Endodermal cell (in vitro differentiated cells): ENCODE data around the gene LMO7. TPM values are rescaled to one million over a fixed set of nuclear protein-coding genes. Genes with fewer than 3 reads are reported as not detected.
A peak's percentile ranks its signal among the peaks of the same experiment; 100 is the strongest.

Experiments used
- DNase-seq: peaks from one replicate; pipeline ENCODE4 v3.0.0-alpha.2; 2017
- H3K27ac ChIP-seq: 2 replicates; pipeline ENCODE4 v1.5.1; 2013; ENCODE audit warnings: mild to moderate bottlenecking, low read depth, low read length, moderate library complexity
- H3K27me3 ChIP-seq: 2 replicates; pipeline ENCODE4 v1.6.1; 2013; ENCODE audit warnings: mild to moderate bottlenecking, low read length, moderate library complexity; ENCODE audit not compliant: insufficient read depth, control insufficient read depth, poor library complexity, severe bottlenecking
- H3K36me3 ChIP-seq: 2 replicates; pipeline ENCODE4 v1.7.0; 2013; ENCODE audit warnings: mild to moderate bottlenecking, low read length, moderate library complexity; ENCODE audit not compliant: control insufficient read depth, insufficient read depth
- H3K4me1 ChIP-seq: one replicate; pipeline ENCODE4 v1.7.0; 2013; ENCODE audit warnings: low read length; ENCODE audit not compliant: control insufficient read depth, insufficient read depth
- H3K4me3 ChIP-seq: 2 replicates; pipeline ENCODE4 v1.5.1; 2013; ENCODE audit warnings: mild to moderate bottlenecking, low read length, moderate library complexity
- H3K9ac ChIP-seq: 2 replicates; pipeline ENCODE4 v1.6.1; 2013; ENCODE audit warnings: mild to moderate bottlenecking, low read length, moderate library complexity; ENCODE audit not compliant: poor library complexity, severe bottlenecking; ENCODE audit errors: extremely low read depth
- H3K9me3 ChIP-seq: 2 replicates; pipeline ENCODE4 v1.6.1; 2013; ENCODE audit warnings: mild to moderate bottlenecking, low read length, moderate library complexity; ENCODE audit not compliant: control insufficient read depth
- H3K27ac Mint-ChIP-seq: 2 replicates; pipeline ENCODE4 v1.8.0; 2020; ENCODE audit warnings: mixed read lengths
- H3K27me3 Mint-ChIP-seq: 2 replicates; pipeline ENCODE4 v1.8.0; 2021; ENCODE audit warnings: mild to moderate bottlenecking, mixed read lengths; ENCODE audit not compliant: insufficient read depth
- H3K36me3 Mint-ChIP-seq: 2 replicates; pipeline ENCODE4 v1.8.0; 2020; ENCODE audit warnings: low read depth, mixed read lengths
- H3K4me1 Mint-ChIP-seq: 2 replicates; pipeline ENCODE4 v1.8.0; 2020; ENCODE audit warnings: mixed read lengths
- H3K4me3 Mint-ChIP-seq: 2 replicates; pipeline ENCODE4 v1.8.0; 2020; ENCODE audit warnings: mild to moderate bottlenecking, moderate library complexity, mixed read lengths
- H3K9me3 Mint-ChIP-seq: 2 replicates; pipeline ENCODE4 v1.8.0; 2020; ENCODE audit warnings: mild to moderate bottlenecking, mixed read lengths
- CTCF ChIP-seq: fragments of 200-600 bp; sonication (generic); conservative IDR thresholded peaks from 2 replicates; pipeline ENCODE4 v1.5.0; 2021; ENCODE audit warnings: antibody characterized with exemption, mild to moderate bottlenecking
- WGBS, 2 experiments: methylation state at CpG; one replicate each; pipeline versions ENCODE4 v1.1.5 to v1.1.7; 2013; ENCODE audit warnings: missing lambda C conversion rate in 2 of 2, mixed read lengths in 1 of 2; ENCODE audit not compliant: insufficient coverage in 1 of 2, insufficient read length in 1 of 2; 5-methylcytosine and 5-hydroxymethylcytosine counted together
- total RNA-seq, 2 donors: library from RNA; stranded (reverse); fragmentation: NEBNext Ultra II Directional in 1 of 2; extraction: Animal tissue kit (Norgen Biotek cat#: 25700) in 1 of 2; gene quantifications; 2 replicates in 1 of 2; 3 replicates in 1 of 2; pipeline ENCODE4 v1.2.1, GENCODE V29; 2021

The LMO7 gene
- total RNA-seq, 2 donors from 2014 or later: 9.9 to 14.1 TPM

- Histone ChIP-seq H3K4me3 (peak overlapping the region; percentile 84), H3K27ac (no peak overlapping the region), H3K9ac (peak overlapping the region; percentile 44), H3K9me3 (no peaks in the 10 kb centered on the region), H3K4me1 (no peaks in the 10 kb centered on the region), H3K27me3 (peaks cover 38% of the 10 kb centered on the region), H3K36me3 (no peaks in the 10 kb centered on the region)
- Mint-ChIP-seq H3K36me3 (no peaks in the 10 kb centered on the region), H3K9me3 (no peaks in the 10 kb centered on the region), H3K27ac (no peak overlapping the region), H3K27me3 (peaks cover 32% of the 10 kb centered on the region), H3K4me3 (peak overlapping the region; percentile 62), H3K4me1 (peaks cover 21% of the 10 kb centered on the region)
- no peak for TF ChIP-seq CTCF
- WGBS, 2 experiments: 0 to 1% methylated on average over 8 to 58 of the region's 58 CpGs
- DNase-seq: peak; percentile 83
Observed at GRCh38 chr13:75636436-75637180, 478 bp downstream of the LMO7 start.

- peaks cover 21% of the 10 kb centered on the region for H3K4me1 Mint-ChIP-seq
- H3K9ac ChIP-seq: no peak overlapping the region
- 9 to 13% methylated on average over 14 to 17 of the region's 17 CpGs for WGBS, 2 experiments
- no peaks in the 10 kb centered on the region for H3K9me3 Mint-ChIP-seq
- peaks cover 38% of the 10 kb centered on the region for H3K27me3 ChIP-seq
- no peaks in the 10 kb centered on the region for H3K36me3 Mint-ChIP-seq
- H3K27ac Mint-ChIP-seq: no peak overlapping the region
- peak overlapping the region; percentile 37 for H3K4me3 ChIP-seq
- TF ChIP-seq CTCF: no peak
- H3K4me1 ChIP-seq: no peaks in the 10 kb centered on the region
- H3K27ac ChIP-seq: no peak overlapping the region
- H3K9me3 ChIP-seq: no peaks in the 10 kb centered on the region
- H3K27me3 Mint-ChIP-seq: peaks cover 32% of the 10 kb centered on the region
- H3K36me3 ChIP-seq: no peaks in the 10 kb centered on the region
- H3K4me3 Mint-ChIP-seq: peak overlapping the region; percentile 62
- DNase-seq: peak; percentile 70
Observed at GRCh38 chr13:75637181-75637750, 1.1 kb downstream of the LMO7 start.

- Mint-ChIP-seq H3K4me1 (peaks cover 21% of the 10 kb centered on the region), H3K27me3 (peaks cover 30% of the 10 kb centered on the region), H3K27ac (no peak overlapping the region), H3K36me3 (no peaks in the 10 kb centered on the region), H3K9me3 (no peaks in the 10 kb centered on the region), H3K4me3 (no peak overlapping the region)
- Histone ChIP-seq H3K36me3 (no peaks in the 10 kb centered on the region), H3K9me3 (no peaks in the 10 kb centered on the region), H3K27ac (no peak overlapping the region), H3K9ac (no peak overlapping the region), H3K4me3 (no peak overlapping the region), H3K27me3 (peaks cover 38% of the 10 kb centered on the region), H3K4me1 (no peaks in the 10 kb centered on the region)
- 90 to 93% methylated on average over 2 of the region's 2 CpGs for WGBS, 2 experiments
- DNase-seq: no peak
- TF ChIP-seq CTCF: no peak
Observed at GRCh38 chr13:75639454-75639853, 3.3 kb downstream of the LMO7 start.
